Measurements from ENCODE around the gene LRP1B. TPM values are rescaled to one million over a fixed set of nuclear protein-coding genes. Genes with fewer than 3 reads are reported as not detected.

LRP1B gene
- polyA plus RNA-seq, 1 of the 3 experiments (the other 2 are of a cell fraction): 0.28 TPM

DNA sequence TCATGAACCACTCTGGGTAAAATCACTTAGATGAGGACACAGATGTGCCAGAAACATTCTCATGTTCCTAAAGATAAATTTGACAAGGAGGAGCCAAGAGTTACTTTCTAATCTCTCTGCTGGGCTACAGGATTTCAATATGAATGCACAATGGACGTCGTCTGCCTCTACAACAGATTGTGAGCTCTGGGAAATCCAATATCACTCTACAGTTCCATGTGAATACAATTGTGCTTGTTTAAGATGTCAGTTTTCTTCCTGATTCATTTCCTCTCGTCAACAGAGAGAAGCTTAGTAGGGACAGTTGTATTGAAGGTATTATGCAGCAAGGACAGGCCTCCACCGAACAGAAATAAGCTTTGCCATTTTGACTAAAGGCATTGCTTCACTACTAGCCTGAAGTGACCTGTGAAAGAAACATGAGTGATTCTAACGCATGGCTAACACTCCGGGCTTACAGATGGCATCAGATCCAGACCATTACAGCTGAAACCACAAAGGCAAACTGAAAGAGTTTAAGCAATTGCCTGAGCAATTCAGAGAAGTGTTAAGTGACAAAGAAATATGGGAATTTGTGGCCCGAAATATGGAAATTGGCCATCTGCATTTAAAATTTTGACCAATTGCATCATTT is 1591.5 kb downstream of the LRP1B start:
- WGBS (ENCODE audit: low lambda C conversion rate): 87% methylated on average over 7 of the region's 7 CpGs
- no peaks in the 10 kb centered on the region for H3K36me3 ChIP-seq (replicated peaks in 1 of 2; ENCODE audit: control insufficient read depth in 1 of 2, insufficient read depth in 2 of 2, low read length in 1 of 2)
- no peaks in the 10 kb centered on the region for H3K9me2 ChIP-seq
- no peak overlapping the region for H3K4me3 ChIP-seq (ENCODE audit: low read depth in 2 of 2, low read length in 1 of 2)
- H3K4me1 ChIP-seq (ENCODE audit: control insufficient read depth in 1 of 2, insufficient read depth in 2 of 2, low read depth in 1 of 2, low read length in 1 of 2): no peaks in the 10 kb centered on the region
- no peak overlapping the region for H3K9ac ChIP-seq
- no peaks in the 10 kb centered on the region for H3K9me3 ChIP-seq
- DNase-seq: no peak
- CTCF ChIA-PET: no interaction called here
- H4K20me1 ChIP-seq (ENCODE audit: insufficient read depth): no peaks in the 10 kb centered on the region
- TF ChIP-seq, protein P1, sequence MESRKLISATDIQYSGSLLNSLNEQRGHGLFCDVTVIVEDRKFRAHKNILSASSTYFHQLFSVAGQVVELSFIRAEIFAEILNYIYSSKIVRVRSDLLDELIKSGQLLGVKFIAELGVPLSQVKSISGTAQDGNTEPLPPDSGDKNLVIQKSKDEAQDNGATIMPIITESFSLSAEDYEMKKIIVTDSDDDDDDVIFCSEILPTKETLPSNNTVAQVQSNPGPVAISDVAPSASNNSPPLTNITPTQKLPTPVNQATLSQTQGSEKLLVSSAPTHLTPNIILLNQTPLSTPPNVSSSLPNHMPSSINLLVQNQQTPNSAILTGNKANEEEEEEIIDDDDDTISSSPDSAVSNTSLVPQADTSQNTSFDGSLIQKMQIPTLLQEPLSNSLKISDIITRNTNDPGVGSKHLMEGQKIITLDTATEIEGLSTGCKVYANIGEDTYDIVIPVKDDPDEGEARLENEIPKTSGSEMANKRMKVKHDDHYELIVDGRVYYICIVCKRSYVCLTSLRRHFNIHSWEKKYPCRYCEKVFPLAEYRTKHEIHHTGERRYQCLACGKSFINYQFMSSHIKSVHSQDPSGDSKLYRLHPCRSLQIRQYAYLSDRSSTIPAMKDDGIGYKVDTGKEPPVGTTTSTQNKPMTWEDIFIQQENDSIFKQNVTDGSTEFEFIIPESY (IDR thresholded peaks at IDR 0.05; ENCODE audit: borderline replicate concordance, low read depth): no peak
- TF ChIP-seq, protein P2, sequence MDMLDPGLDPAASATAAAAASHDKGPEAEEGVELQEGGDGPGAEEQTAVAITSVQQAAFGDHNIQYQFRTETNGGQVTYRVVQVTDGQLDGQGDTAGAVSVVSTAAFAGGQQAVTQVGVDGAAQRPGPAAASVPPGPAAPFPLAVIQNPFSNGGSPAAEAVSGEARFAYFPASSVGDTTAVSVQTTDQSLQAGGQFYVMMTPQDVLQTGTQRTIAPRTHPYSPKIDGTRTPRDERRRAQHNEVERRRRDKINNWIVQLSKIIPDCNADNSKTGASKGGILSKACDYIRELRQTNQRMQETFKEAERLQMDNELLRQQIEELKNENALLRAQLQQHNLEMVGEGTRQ (IDR thresholded peaks at IDR 0.05; ENCODE audit: borderline replicate concordance, low read depth, low read length): no peak
- TF ChIP-seq RAD21 (IDR thresholded peaks at IDR 0.05; ENCODE audit: low read length): no peak
- no peak for TF ChIP-seq FOSL2 (IDR thresholded peaks at IDR 0.05; ENCODE audit: borderline replicate concordance, low read depth)
- TF ChIP-seq RCOR1 (IDR thresholded peaks at IDR 0.05; ENCODE audit: low read length): no peak
- TF ChIP-seq NFIC (IDR thresholded peaks at IDR 0.05; ENCODE audit: borderline replicate concordance): no peak
- TF ChIP-seq JUND (IDR thresholded peaks at IDR 0.05): no peak
- TF ChIP-seq CHD2 (IDR thresholded peaks at IDR 0.05; ENCODE audit: low read length, partially characterized antibody): no peak
- no peak for TF ChIP-seq TEAD4 (IDR thresholded peaks at IDR 0.05; ENCODE audit: borderline replicate concordance, insufficient read depth)
- TF ChIP-seq, protein P3, sequence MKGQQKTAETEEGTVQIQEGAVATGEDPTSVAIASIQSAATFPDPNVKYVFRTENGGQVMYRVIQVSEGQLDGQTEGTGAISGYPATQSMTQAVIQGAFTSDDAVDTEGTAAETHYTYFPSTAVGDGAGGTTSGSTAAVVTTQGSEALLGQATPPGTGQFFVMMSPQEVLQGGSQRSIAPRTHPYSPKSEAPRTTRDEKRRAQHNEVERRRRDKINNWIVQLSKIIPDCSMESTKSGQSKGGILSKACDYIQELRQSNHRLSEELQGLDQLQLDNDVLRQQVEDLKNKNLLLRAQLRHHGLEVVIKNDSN (IDR thresholded peaks at IDR 0.05; ENCODE audit: borderline replicate concordance, low read depth): no peak
- no peak for TF ChIP-seq SMC3 (IDR thresholded peaks at IDR 0.05; ENCODE audit: low read depth, low read length)
- TF ChIP-seq YY1 (IDR thresholded peaks at IDR 0.05; ENCODE audit: low read depth): no peak
- TF ChIP-seq, protein P4, sequence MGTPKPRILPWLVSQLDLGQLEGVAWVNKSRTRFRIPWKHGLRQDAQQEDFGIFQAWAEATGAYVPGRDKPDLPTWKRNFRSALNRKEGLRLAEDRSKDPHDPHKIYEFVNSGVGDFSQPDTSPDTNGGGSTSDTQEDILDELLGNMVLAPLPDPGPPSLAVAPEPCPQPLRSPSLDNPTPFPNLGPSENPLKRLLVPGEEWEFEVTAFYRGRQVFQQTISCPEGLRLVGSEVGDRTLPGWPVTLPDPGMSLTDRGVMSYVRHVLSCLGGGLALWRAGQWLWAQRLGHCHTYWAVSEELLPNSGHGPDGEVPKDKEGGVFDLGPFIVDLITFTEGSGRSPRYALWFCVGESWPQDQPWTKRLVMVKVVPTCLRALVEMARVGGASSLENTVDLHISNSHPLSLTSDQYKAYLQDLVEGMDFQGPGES (IDR thresholded peaks at IDR 0.05; ENCODE audit: low read depth, low read length): no peak
- no peak for TF ChIP-seq TAF1 (IDR thresholded peaks at IDR 0.05; ENCODE audit: borderline replicate concordance, low read depth, low read length)
- TF ChIP-seq, protein P5, sequence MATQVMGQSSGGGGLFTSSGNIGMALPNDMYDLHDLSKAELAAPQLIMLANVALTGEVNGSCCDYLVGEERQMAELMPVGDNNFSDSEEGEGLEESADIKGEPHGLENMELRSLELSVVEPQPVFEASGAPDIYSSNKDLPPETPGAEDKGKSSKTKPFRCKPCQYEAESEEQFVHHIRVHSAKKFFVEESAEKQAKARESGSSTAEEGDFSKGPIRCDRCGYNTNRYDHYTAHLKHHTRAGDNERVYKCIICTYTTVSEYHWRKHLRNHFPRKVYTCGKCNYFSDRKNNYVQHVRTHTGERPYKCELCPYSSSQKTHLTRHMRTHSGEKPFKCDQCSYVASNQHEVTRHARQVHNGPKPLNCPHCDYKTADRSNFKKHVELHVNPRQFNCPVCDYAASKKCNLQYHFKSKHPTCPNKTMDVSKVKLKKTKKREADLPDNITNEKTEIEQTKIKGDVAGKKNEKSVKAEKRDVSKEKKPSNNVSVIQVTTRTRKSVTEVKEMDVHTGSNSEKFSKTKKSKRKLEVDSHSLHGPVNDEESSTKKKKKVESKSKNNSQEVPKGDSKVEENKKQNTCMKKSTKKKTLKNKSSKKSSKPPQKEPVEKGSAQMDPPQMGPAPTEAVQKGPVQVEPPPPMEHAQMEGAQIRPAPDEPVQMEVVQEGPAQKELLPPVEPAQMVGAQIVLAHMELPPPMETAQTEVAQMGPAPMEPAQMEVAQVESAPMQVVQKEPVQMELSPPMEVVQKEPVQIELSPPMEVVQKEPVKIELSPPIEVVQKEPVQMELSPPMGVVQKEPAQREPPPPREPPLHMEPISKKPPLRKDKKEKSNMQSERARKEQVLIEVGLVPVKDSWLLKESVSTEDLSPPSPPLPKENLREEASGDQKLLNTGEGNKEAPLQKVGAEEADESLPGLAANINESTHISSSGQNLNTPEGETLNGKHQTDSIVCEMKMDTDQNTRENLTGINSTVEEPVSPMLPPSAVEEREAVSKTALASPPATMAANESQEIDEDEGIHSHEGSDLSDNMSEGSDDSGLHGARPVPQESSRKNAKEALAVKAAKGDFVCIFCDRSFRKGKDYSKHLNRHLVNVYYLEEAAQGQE (IDR thresholded peaks at IDR 0.05; ENCODE audit: low read depth, low read length): no peak
- TF ChIP-seq GATA2 (CRISPR knock-in tag; IDR thresholded peaks at IDR 0.05): no peak
- no peak for TF ChIP-seq MXI1 (IDR thresholded peaks at IDR 0.05; ENCODE audit: low read depth, low read length)
- TF ChIP-seq, protein P6, sequence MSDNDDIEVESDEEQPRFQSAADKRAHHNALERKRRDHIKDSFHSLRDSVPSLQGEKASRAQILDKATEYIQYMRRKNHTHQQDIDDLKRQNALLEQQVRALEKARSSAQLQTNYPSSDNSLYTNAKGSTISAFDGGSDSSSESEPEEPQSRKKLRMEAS (IDR thresholded peaks at IDR 0.05; ENCODE audit: low read depth): no peak
- TF ChIP-seq SIN3A (IDR thresholded peaks at IDR 0.05; ENCODE audit: borderline replicate concordance, low read depth, low read length): no peak
- no peak for TF ChIP-seq NRF1 (IDR thresholded peaks at IDR 0.05; ENCODE audit: low read depth, low read length)
- peak overlapping the region; percentile 11; the same call in 1 of the 2 replicates for H2AFZ ChIP-seq (ENCODE audit: low read depth)
- POLR2A ChIA-PET: no interaction called here
- no peaks in the 10 kb centered on the region for H3K27me3 ChIP-seq (ENCODE audit: insufficient read depth)
- H3K27ac ChIP-seq (ENCODE audit: low read depth in 2 of 2, low read length in 1 of 2): no peak overlapping the region
- no peak overlapping the region for H3K4me2 ChIP-seq
- no peaks in the 10 kb centered on the region for H3F3A ChIP-seq (replicated peaks; ENCODE audit: insufficient read depth)
- H3K79me2 ChIP-seq (ENCODE audit: insufficient read depth): no peaks in the 10 kb centered on the region
